ENCODE data around the gene GGT5.
A peak's percentile ranks its signal among the peaks of the same experiment; 100 is the strongest.
"Not testable (repeated sequence)": the region's sequence is repeated elsewhere in the genome, so short reads cannot be mapped to it uniquely, and the experiment has no call there.

The GGT5 gene
- 0 to 2.6 (median 0.07) reads per million in 17 experiments for total RNA-seq

GRCh38 chr22:24245030-24245431 lies at the start of gene GGT5:
TSS of gene GGT5 (minus strand) at chr22:24245082. CDS start at chr22:24244725, 357 bp downstream.
- DNase-seq: peak in 1 of 4 experiments; percentile 24

GRCh38 chr22:24292202-24292830 lies 47.4 kb upstream of the GGT5 start:
- DNase-seq: not testable (repeated sequence)

- no peak for DNase-seq
These were observed 46.8 kb upstream of the GGT5 start for GRCh38 chr22:24291515-24292201.

GRCh38 chr22:24290459-24290858 lies 45.6 kb upstream of the GGT5 start:
- no peak for DNase-seq

- DNase-seq: no peak
These were observed 44.9 kb upstream of the GGT5 start for GRCh38 chr22:24289741-24290163.

GRCh38 chr22:24289114-24289513 lies 44.2 kb upstream of the GGT5 start:
- DNase-seq: no peak

GRCh38 chr22:24287801-24288200 lies 42.9 kb upstream of the GGT5 start:
- not testable (repeated sequence) for DNase-seq

GRCh38 chr22:24287212-24287611 lies 42.3 kb upstream of the GGT5 start:
- not testable (repeated sequence) for DNase-seq

- no peak for DNase-seq
These were observed 40.4 kb upstream of the GGT5 start for GRCh38 chr22:24285245-24285644.

- no peak for DNase-seq
These were observed 39.9 kb upstream of the GGT5 start for GRCh38 chr22:24284747-24285203.

- no peak for DNase-seq
These were observed 37.5 kb upstream of the GGT5 start for GRCh38 chr22:24282401-24282800.

- not testable (repeated sequence) for DNase-seq
These were observed 35.5 kb upstream of the GGT5 start for GRCh38 chr22:24280363-24280762.

GRCh38 chr22:24274696-24275405 lies 30.0 kb upstream of the GGT5 start:
- DNase-seq: not testable (repeated sequence)

GRCh38 chr22:24273906-24274305 lies 29.0 kb upstream of the GGT5 start:
- not testable (repeated sequence) for DNase-seq

GRCh38 chr22:24273031-24273430 lies 28.1 kb upstream of the GGT5 start:
- DNase-seq: not testable (repeated sequence)

GRCh38 chr22:24271386-24271854 lies 26.5 kb upstream of the GGT5 start:
- DNase-seq: peak; percentile 23 to 64 (median 43)

- DNase-seq: peak; percentile 96 to 99 (median 98)
These were observed 25.9 kb upstream of the GGT5 start, which contains the start of gene SPECC1L for GRCh38 chr22:24270556-24271385. TSS of gene SPECC1L (plus strand) at chr22:24270831. CDS start at chr22:24302232, 31,401 bp downstream.

GRCh38 chr22:24266495-24266894 lies 21.6 kb upstream of the GGT5 start:
- not testable (repeated sequence) for DNase-seq

GRCh38 chr22:24265734-24266133 lies 20.9 kb upstream of the GGT5 start:
- DNase-seq: no peak

GRCh38 chr22:24264329-24264896 lies 19.5 kb upstream of the GGT5 start:
- DNase-seq: peak in 1 of 4 experiments; percentile 18

- not testable (repeated sequence) for DNase-seq
These were observed 18.6 kb upstream of the GGT5 start for GRCh38 chr22:24263479-24263878.

All from suppressor macrophage (primary cell).